GM21737 (cell line): ENCODE measurements around the gene SLC30A5.
"Not testable (repeated sequence)": the region's sequence is repeated elsewhere in the genome, so short reads cannot be mapped to it uniquely, and the experiment has no call there.

Experiments
- ATAC-seq: cut with Tn5 transposase; IDR thresholded peaks from one replicate; pipeline ENCODE4 v1.9.1; 2021; ENCODE audit warnings: mild to moderate bottlenecking, moderate library complexity; ENCODE audit not compliant: unreplicated experiment

SLC30A5 gene

GRCh38 chr5:69103521-69103920, 9.7 kb downstream of the SLC30A5 start:
- ATAC-seq, result no peak

- ATAC-seq, result peak; percentile 92
These were observed 12.4 kb downstream of the SLC30A5 start for GRCh38 chr5:69105996-69106906.

- ATAC-seq, result not testable (repeated sequence)
These were observed 14.6 kb downstream of the SLC30A5 start for GRCh38 chr5:69108367-69108766.

- no peak for ATAC-seq
These were observed 20.0 kb downstream of the SLC30A5 start for GRCh38 chr5:69113851-69114250.

- no peak for ATAC-seq
These were observed 21.7 kb downstream of the SLC30A5 start for GRCh38 chr5:69115526-69115925.

- ATAC-seq, result no peak
These were observed 35.6 kb downstream of the SLC30A5 start for GRCh38 chr5:69129413-69129812.

- no peak for ATAC-seq
These were observed 36.4 kb downstream of the SLC30A5 start for GRCh38 chr5:69130241-69130640.

GRCh38 chr5:69131304-69131703, 37.5 kb downstream of the SLC30A5 start:
- ATAC-seq, result no peak

GRCh38 chr5:69134126-69134525, 40.3 kb downstream of the SLC30A5 start:
- ATAC-seq, result no peak

- peak; percentile 87 for ATAC-seq
These were observed 42.5 kb downstream of the SLC30A5 start for GRCh38 chr5:69136293-69136692.

GRCh38 chr5:69137208-69137607, 43.4 kb downstream of the SLC30A5 start:
- not testable (repeated sequence) for ATAC-seq

GRCh38 chr5:69137807-69138206, 44.0 kb downstream of the SLC30A5 start:
- no peak for ATAC-seq

- ATAC-seq, result no peak
These were observed 45.0 kb downstream of the SLC30A5 start for GRCh38 chr5:69138766-69139165.

- ATAC-seq, result not testable (repeated sequence)
These were observed 46.4 kb downstream of the SLC30A5 start for GRCh38 chr5:69140239-69140638.

- no peak for ATAC-seq
These were observed 47.0 kb downstream of the SLC30A5 start for GRCh38 chr5:69140827-69141226.

GRCh38 chr5:69148576-69148975, 54.8 kb downstream of the SLC30A5 start:
- ATAC-seq, result not testable (repeated sequence)

GRCh38 chr5:69148981-69149675, 55.3 kb downstream of the SLC30A5 start:
- no peak for ATAC-seq

- no peak for ATAC-seq
These were observed 55.8 kb downstream of the SLC30A5 start for GRCh38 chr5:69149676-69150010.

- ATAC-seq, result no peak
These were observed 58.9 kb downstream of the SLC30A5 start for GRCh38 chr5:69152731-69153130.

- no peak for ATAC-seq
These were observed 62.6 kb downstream of the SLC30A5 start for GRCh38 chr5:69156456-69156855.

GRCh38 chr5:69158039-69158438, 64.2 kb downstream of the SLC30A5 start:
- ATAC-seq, result no peak

- ATAC-seq, result no peak
These were observed 66.8 kb downstream of the SLC30A5 start for GRCh38 chr5:69160651-69161050.
